ENCODE data around the gene CDX1. TPM values are rescaled to one million over a fixed set of nuclear protein-coding genes. Genes with fewer than 3 reads are reported as not detected.

CDX1 gene
- total RNA-seq, 1 donor from 2014 or later, result not detected

- Histone ChIP-seq H3K9ac (no peak overlapping the region), H3K4me3 (no peak overlapping the region), H2AFZ (replicated peaks) (peak overlapping the region; percentile 79), H3F3A (ENCODE audit: low read depth) (peaks cover 5% of the 10 kb centered on the region), H4K20me1 (ENCODE audit: low read depth) (no peaks in the 10 kb centered on the region), H3K4me1 (peaks cover 6% of the 10 kb centered on the region), H3K9me3 (ENCODE audit: low read depth) (no peaks in the 10 kb centered on the region), H3K27ac (no peak overlapping the region), H3K36me3 (no peaks in the 10 kb centered on the region), H3K79me2 (ENCODE audit: low read depth) (no peaks in the 10 kb centered on the region), H3K27me3 (peaks cover 32% of the 10 kb centered on the region), H3K4me2 (peak overlapping the region; percentile 56)
- H3K36me3 Mint-ChIP-seq, result no peaks in the 10 kb centered on the region
- peaks cover 45% of the 10 kb centered on the region for H3K4me1 Mint-ChIP-seq
- no peaks in the 10 kb centered on the region for H3K9me3 Mint-ChIP-seq
- H3K27ac Mint-ChIP-seq, result peak overlapping the region; percentile 94
- peaks cover 24% of the 10 kb centered on the region for H3K27me3 Mint-ChIP-seq (ENCODE audit: insufficient read depth, low read depth)
- TF ChIP-seq CTCF (IDR thresholded peaks at IDR 0.05) (peak; percentile 79), EZH2phosphoT487 (IDR thresholded peaks at IDR 0.05) (no peak), EZH2 (IDR thresholded peaks at IDR 0.05) (peak; percentile 29)
- H3K4me3 Mint-ChIP-seq, result peak overlapping the region; percentile 46
- peak; percentile 87 for DNase-seq (ENCODE audit: low spot score)
Observed at GRCh38 chr5:150161242-150162141, 5.1 kb upstream of the CDX1 start.

DNA sequence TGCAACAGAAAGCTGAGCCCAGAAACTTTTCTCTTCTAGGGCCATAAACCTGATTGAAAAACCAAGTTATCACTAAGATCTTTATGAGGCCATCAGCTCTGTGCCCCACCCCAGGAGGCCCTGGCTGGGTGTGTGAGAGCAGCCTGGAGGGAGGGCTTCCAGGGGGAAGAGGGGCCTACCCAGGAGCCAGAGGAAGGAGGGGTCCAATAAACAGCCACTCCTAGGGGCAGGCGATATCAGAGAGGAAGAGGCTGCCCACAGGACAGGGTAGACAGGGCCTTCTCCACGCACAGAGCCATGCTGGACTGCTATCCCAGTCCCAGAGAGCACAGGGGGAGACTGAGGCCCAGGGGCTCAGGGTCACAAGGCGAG, 4.5 kb upstream of the CDX1 start:
- Mint-ChIP-seq H3K27me3 (ENCODE audit: insufficient read depth, low read depth) (peaks cover 23% of the 10 kb centered on the region), H3K4me3 (peak overlapping the region; percentile 27), H3K27ac (no peak overlapping the region), H3K4me1 (peaks cover 42% of the 10 kb centered on the region), H3K36me3 (no peaks in the 10 kb centered on the region), H3K9me3 (no peaks in the 10 kb centered on the region)
- no peak for DNase-seq (ENCODE audit: low spot score)
- H2AFZ ChIP-seq (replicated peaks), result no peak overlapping the region
- H3K27me3 ChIP-seq, result peaks cover 38% of the 10 kb centered on the region
- no peaks in the 10 kb centered on the region for H3K79me2 ChIP-seq (ENCODE audit: low read depth)
- no peak overlapping the region for H3K4me3 ChIP-seq
- no peak overlapping the region for H3K27ac ChIP-seq
- H3K4me2 ChIP-seq, result no peak overlapping the region
- H3K36me3 ChIP-seq, result no peaks in the 10 kb centered on the region
- H3K9me3 ChIP-seq (ENCODE audit: low read depth), result no peaks in the 10 kb centered on the region
- H3K4me1 ChIP-seq, result peaks cover 12% of the 10 kb centered on the region
- peaks cover 5% of the 10 kb centered on the region for H3F3A ChIP-seq (ENCODE audit: low read depth)
- H4K20me1 ChIP-seq (ENCODE audit: low read depth), result no peaks in the 10 kb centered on the region
- TF ChIP-seq CTCF (IDR thresholded peaks at IDR 0.05) (no peak), EZH2 (IDR thresholded peaks at IDR 0.05) (no peak), EZH2phosphoT487 (IDR thresholded peaks at IDR 0.05) (no peak)
- H3K9ac ChIP-seq, result no peak overlapping the region

DNA sequence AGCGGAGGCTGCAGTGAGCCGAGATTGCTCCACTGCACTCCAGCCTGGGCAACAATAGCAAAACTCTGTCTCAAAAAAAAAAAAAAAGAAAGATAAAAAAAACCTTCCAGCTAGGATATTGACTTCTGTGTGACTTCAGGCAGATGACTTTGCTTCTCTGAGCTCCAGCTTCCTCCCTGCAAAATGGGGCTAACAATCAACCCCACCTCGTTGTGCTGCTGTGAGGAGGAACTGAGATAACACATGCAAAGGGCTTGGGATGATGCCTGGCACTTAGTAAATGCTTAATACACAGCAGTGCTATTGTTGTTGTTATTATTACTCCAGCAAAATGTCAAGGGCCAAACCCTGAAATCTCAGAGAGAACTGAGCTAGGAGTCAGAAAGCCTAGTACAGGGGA, 3.5 kb upstream of the CDX1 start:
- no peak overlapping the region for H3K9ac ChIP-seq
- no peaks in the 10 kb centered on the region for H4K20me1 ChIP-seq (ENCODE audit: low read depth)
- peaks cover 15% of the 10 kb centered on the region for H3K4me1 ChIP-seq
- no peaks in the 10 kb centered on the region for H3K79me2 ChIP-seq (ENCODE audit: low read depth)
- H3K9me3 ChIP-seq (ENCODE audit: low read depth), result no peaks in the 10 kb centered on the region
- peaks cover 26% of the 10 kb centered on the region for H3K27me3 Mint-ChIP-seq (ENCODE audit: insufficient read depth, low read depth)
- H3K27ac Mint-ChIP-seq, result no peak overlapping the region
- TF ChIP-seq EZH2phosphoT487 (IDR thresholded peaks at IDR 0.05), result no peak
- H3K27ac ChIP-seq, result no peak overlapping the region
- no peak for DNase-seq (ENCODE audit: low spot score)
- peaks cover 2% of the 10 kb centered on the region for H3K9me3 Mint-ChIP-seq
- no peak overlapping the region for H3K4me3 ChIP-seq
- H3F3A ChIP-seq (ENCODE audit: low read depth), result peaks cover 8% of the 10 kb centered on the region
- peaks cover 40% of the 10 kb centered on the region for H3K4me1 Mint-ChIP-seq
- peaks cover 47% of the 10 kb centered on the region for H3K27me3 ChIP-seq
- H3K4me2 ChIP-seq, result no peak overlapping the region
- no peaks in the 10 kb centered on the region for H3K36me3 ChIP-seq
- H3K4me3 Mint-ChIP-seq, result no peak overlapping the region
- H3K36me3 Mint-ChIP-seq, result no peaks in the 10 kb centered on the region
- no peak overlapping the region for H2AFZ ChIP-seq (replicated peaks)

DNA sequence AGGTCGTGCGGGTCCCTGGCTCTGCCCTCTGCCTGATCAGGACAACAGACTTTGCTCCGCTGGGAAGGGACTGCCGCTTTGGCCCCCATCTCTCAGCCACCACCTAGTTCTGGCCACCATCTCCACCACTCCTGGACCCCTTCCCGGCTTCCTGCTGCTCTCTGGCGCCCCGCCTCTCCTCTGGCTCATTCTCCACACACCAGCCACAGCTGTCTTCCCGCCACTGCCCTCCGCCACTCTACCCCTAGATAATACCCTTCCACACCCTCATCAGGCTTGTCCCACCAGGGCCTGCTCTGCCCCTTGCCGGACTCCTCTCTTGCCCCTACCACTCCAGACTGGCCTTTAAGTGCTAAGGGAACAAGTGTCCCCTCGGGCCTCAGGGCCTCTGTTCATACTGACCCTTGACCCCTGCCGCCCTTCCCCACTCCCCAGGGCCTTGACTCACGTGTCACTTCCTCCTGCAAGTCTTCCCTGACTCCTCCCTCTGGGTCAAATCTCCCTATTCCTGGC, 3.0 kb upstream of the CDX1 start:
- no peak overlapping the region for H3K4me3 ChIP-seq
- H3F3A ChIP-seq (ENCODE audit: low read depth), result peaks cover 12% of the 10 kb centered on the region
- no peak overlapping the region for H3K9ac ChIP-seq
- Mint-ChIP-seq H3K36me3 (no peaks in the 10 kb centered on the region), H3K27me3 (ENCODE audit: insufficient read depth, low read depth) (peaks cover 30% of the 10 kb centered on the region), H3K4me3 (peak overlapping the region; percentile 5), H3K9me3 (peaks cover 2% of the 10 kb centered on the region), H3K27ac (peak overlapping the region; percentile 20), H3K4me1 (peaks cover 44% of the 10 kb centered on the region)
- TF ChIP-seq EZH2 (IDR thresholded peaks at IDR 0.05) (no peak), CTCF (IDR thresholded peaks at IDR 0.05) (no peak), EZH2phosphoT487 (IDR thresholded peaks at IDR 0.05) (no peak)
- no peak overlapping the region for H3K4me2 ChIP-seq
- peaks cover 53% of the 10 kb centered on the region for H3K27me3 ChIP-seq
- no peaks in the 10 kb centered on the region for H3K79me2 ChIP-seq (ENCODE audit: low read depth)
- DNase-seq (ENCODE audit: low spot score), result no peak
- no peaks in the 10 kb centered on the region for H3K9me3 ChIP-seq (ENCODE audit: low read depth)
- no peak overlapping the region for H3K27ac ChIP-seq
- H3K36me3 ChIP-seq, result no peaks in the 10 kb centered on the region
- peaks cover 18% of the 10 kb centered on the region for H3K4me1 ChIP-seq
- no peaks in the 10 kb centered on the region for H4K20me1 ChIP-seq (ENCODE audit: low read depth)
- no peak overlapping the region for H2AFZ ChIP-seq (replicated peaks)

Data from neural progenitor cell (in vitro differentiated cells).